Keratinocyte (primary cell): Measurements from ENCODE around the gene FAM241A. TPM values are rescaled to one million over a fixed set of nuclear protein-coding genes. Genes with fewer than 3 reads are reported as not detected.

Experiments used
- DNase-seq: peaks from one replicate; pipeline ENCODE4 v3.0.0-alpha.2; 2011; ENCODE audit warnings: low read depth, missing footprints, low spot score
- FAIRE-seq: peaks from 2 replicates; lab custom pipeline; 2011; peaks lifted over from hg19 to GRCh38; lab: Jason Lieb, UNC
- H2AFZ ChIP-seq: 2 replicates; pipeline ENCODE4 v1.6.0; 2012; ENCODE audit warnings: low read length, control low read depth, inconsistent platforms; ENCODE audit not compliant: control insufficient read depth
- H3K27ac ChIP-seq: 2 replicates; pipeline ENCODE4 v1.5.1; 2011; ENCODE audit warnings: low read length; ENCODE audit not compliant: control insufficient read depth, insufficient read depth
- H3K27me3 ChIP-seq: 3 replicates; pipeline ENCODE4 v1.6.0; 2011; ENCODE audit warnings: low read length; ENCODE audit not compliant: control insufficient read depth, insufficient read depth; ENCODE audit errors: extremely low read depth
- H3K36me3 ChIP-seq, 2 experiments: 2 replicates in 1 of 2; 3 replicates in 1 of 2; pipeline ENCODE4 v1.5.1; 2011; ENCODE audit warnings: low read length in 2 of 2, mild to moderate bottlenecking in 1 of 2; ENCODE audit not compliant: control insufficient read depth in 2 of 2, insufficient read depth in 2 of 2; ENCODE audit errors: extremely low read depth in 1 of 2
- H3K4me1 ChIP-seq: 3 replicates; pipeline ENCODE4 v1.5.1; 2011; ENCODE audit warnings: low read length; ENCODE audit not compliant: control insufficient read depth, insufficient read depth; ENCODE audit errors: extremely low read depth
- H3K4me2 ChIP-seq: 3 replicates; pipeline ENCODE4 v1.6.0; 2011; ENCODE audit warnings: low read depth, low read length; ENCODE audit not compliant: control insufficient read depth, insufficient read depth; ENCODE audit errors: extremely low read depth
- H3K4me3 ChIP-seq, 3 experiments: fragments of 200-600 bp in 1 of 3; sonication (generic) in 1 of 3; 2 replicates in 2 of 3; 3 replicates in 1 of 3; pipeline ENCODE4 v1.5.1; 2011 to 2016; ENCODE audit warnings: low read length in 3 of 3, mild to moderate bottlenecking in 3 of 3, control low read depth in 2 of 3, inconsistent platforms in 1 of 3, low read depth in 1 of 3, mixed read lengths in 1 of 3, mixed run types in 1 of 3, moderate library complexity in 1 of 3; ENCODE audit not compliant: control insufficient read depth in 2 of 3, insufficient read depth in 2 of 3; ENCODE audit errors: extremely low read depth in 1 of 3
- H3K79me2 ChIP-seq: 2 replicates; pipeline ENCODE4 v1.6.0; 2012; ENCODE audit warnings: low read length; ENCODE audit not compliant: control insufficient read depth, insufficient read depth
- H3K9ac ChIP-seq: 3 replicates; pipeline ENCODE4 v1.6.0; 2011; ENCODE audit warnings: low read length; ENCODE audit not compliant: control insufficient read depth, insufficient read depth; ENCODE audit errors: extremely low read depth
- H3K9me1 ChIP-seq: 3 replicates; pipeline ENCODE4 v1.6.0; 2011; ENCODE audit warnings: low read length; ENCODE audit not compliant: control insufficient read depth, insufficient read depth; ENCODE audit errors: extremely low read depth
- H3K9me3 ChIP-seq: 2 replicates; pipeline ENCODE4 v1.5.1; 2012; ENCODE audit warnings: low read depth, low read length; ENCODE audit not compliant: control insufficient read depth
- H4K20me1 ChIP-seq: 3 replicates; pipeline ENCODE4 v1.6.0; 2011; ENCODE audit warnings: low read length; ENCODE audit not compliant: control insufficient read depth, insufficient read depth; ENCODE audit errors: extremely low read depth
- CTCF ChIP-seq, 3 experiments: IDR thresholded peaks in 1 of 3; conservative IDR thresholded peaks in 1 of 3; optimal IDR thresholded peaks in 1 of 3; 2 replicates in 2 of 3; 3 replicates in 1 of 3; pipeline versions ENCODE3 to v1.5.1; 2011; ENCODE audit warnings: low read length in 3 of 3, mild to moderate bottlenecking in 3 of 3, moderate library complexity in 2 of 3, control low read depth in 1 of 3, inconsistent platforms in 1 of 3; ENCODE audit not compliant: insufficient read depth in 2 of 3; ENCODE audit errors: extremely low read depth in 1 of 3
- EZH2 ChIP-seq: IDR thresholded peaks from one replicate; pipeline ENCODE4 v1.6.1; 2012; ENCODE audit warnings: inconsistent platforms, mild to moderate bottlenecking, low read length, moderate library complexity
- dilution Hi-C: fragments of 300-500 bp; cut with MboI; formaldehyde crosslinking; loops from one replicate; pipeline ENCODE4 v1.7.0; 2020; ENCODE audit warnings: low sequenced_read_pairs; ENCODE audit not compliant: extremely low pct_ligation_motif_present
- polyA plus RNA-seq, 5 experiments: library from polyadenylated mRNA; depleted of rRNA in 3 of 5; stranded (reverse) in 3 of 5; stranded (forward) in 1 of 5; unstranded in 1 of 5; fragments of >200 nt; gene quantifications; 1 replicate in 1 of 5; 2 replicates in 3 of 5; 3 replicates in 1 of 5; pipeline versions ENCODE4 v1.2.1 to v1.2.3, GENCODE V29; 2011 to 2012; ENCODE audit warnings: missing spikeins in 2 of 5, low read depth in 1 of 5, low replicate concordance in 1 of 5

The FAM241A gene
- polyA plus RNA-seq, 1 donor (not counting 4 experiments of a cell fraction or from before 2014, with no cell fraction given): 2.9 TPM

- Histone ChIP-seq H3K4me1 (no peaks in the 10 kb centered on the region), H3K9me3 (no peaks in the 10 kb centered on the region), H3K4me3 (no peak overlapping the region), H3K36me3 (no peaks in the 10 kb centered on the region), H3K9ac (no peak overlapping the region), H3K4me2 (no peak overlapping the region), H2AFZ (no peak overlapping the region), H4K20me1 (no peaks in the 10 kb centered on the region), H3K79me2 (no peaks in the 10 kb centered on the region), H3K27ac (no peak overlapping the region), H3K9me1 (no peaks in the 10 kb centered on the region), H3K27me3 (no peaks in the 10 kb centered on the region)
- dilution Hi-C loops: no loop called here
- FAIRE-seq (no peak), DNase-seq (no peak)
- TF ChIP-seq EZH2 (no peak), CTCF (optimal IDR thresholded peaks at IDR 0.05 in 1 of 3, IDR thresholded peaks at IDR 0.05 in 1 of 3, conservative IDR thresholded peaks at IDR 0.05 in 1 of 3; ENCODE audit: extremely low read depth in 1 of 3, insufficient read depth in 2 of 3, low read length in 3 of 3) (no peak)
Observed at GRCh38 chr4:112225157-112225556, 79.9 kb downstream of the FAM241A start.

GRCh38 chr4:112230879-112231778 is 85.9 kb downstream of the FAM241A start:
- dilution Hi-C loops: no loop called here
- H3K9me3 ChIP-seq: no peaks in the 10 kb centered on the region

More at GRCh38 chr4:112230879-112231778, 85.9 kb downstream of the FAM241A start:
- peak overlapping the region; percentile 99 for H2AFZ ChIP-seq
- FAIRE-seq (peak; percentile 88), DNase-seq (peak; percentile 21)
- H3K79me2 ChIP-seq: peaks cover 22% of the 10 kb centered on the region
- H3K4me3 ChIP-seq: peak overlapping the region; percentile 82 to 100 (median 92)
- H3K27me3 ChIP-seq: no peaks in the 10 kb centered on the region
- peak overlapping the region; percentile 94 for H3K4me2 ChIP-seq
- peak overlapping the region; percentile 93 for H3K27ac ChIP-seq
- H3K9ac ChIP-seq: peak overlapping the region; percentile 91
- no peaks in the 10 kb centered on the region for H3K9me1 ChIP-seq
- no peaks in the 10 kb centered on the region for H3K36me3 ChIP-seq
- H3K4me1 ChIP-seq: peaks cover 6% of the 10 kb centered on the region
- TF ChIP-seq CTCF (optimal IDR thresholded peaks at IDR 0.05 in 1 of 3, IDR thresholded peaks at IDR 0.05 in 1 of 3, conservative IDR thresholded peaks at IDR 0.05 in 1 of 3; ENCODE audit: extremely low read depth in 1 of 3, insufficient read depth in 2 of 3, low read length in 3 of 3) (no peak), EZH2 (no peak)
- no peaks in the 10 kb centered on the region for H4K20me1 ChIP-seq
